Measurements from ENCODE around the gene PPFIBP2. TPM values are rescaled to one million over a fixed set of nuclear protein-coding genes. Genes with fewer than 3 reads are reported as not detected.

PPFIBP2 gene
- total RNA-seq, 1 donor from 2014 or later: 8.7 TPM

- H3K4me1 Mint-ChIP-seq: peaks cover 18% of the 10 kb centered on the region
- no peak for TF ChIP-seq EZH2phosphoT487 (IDR thresholded peaks at IDR 0.05)
- TF ChIP-seq, protein P1, sequence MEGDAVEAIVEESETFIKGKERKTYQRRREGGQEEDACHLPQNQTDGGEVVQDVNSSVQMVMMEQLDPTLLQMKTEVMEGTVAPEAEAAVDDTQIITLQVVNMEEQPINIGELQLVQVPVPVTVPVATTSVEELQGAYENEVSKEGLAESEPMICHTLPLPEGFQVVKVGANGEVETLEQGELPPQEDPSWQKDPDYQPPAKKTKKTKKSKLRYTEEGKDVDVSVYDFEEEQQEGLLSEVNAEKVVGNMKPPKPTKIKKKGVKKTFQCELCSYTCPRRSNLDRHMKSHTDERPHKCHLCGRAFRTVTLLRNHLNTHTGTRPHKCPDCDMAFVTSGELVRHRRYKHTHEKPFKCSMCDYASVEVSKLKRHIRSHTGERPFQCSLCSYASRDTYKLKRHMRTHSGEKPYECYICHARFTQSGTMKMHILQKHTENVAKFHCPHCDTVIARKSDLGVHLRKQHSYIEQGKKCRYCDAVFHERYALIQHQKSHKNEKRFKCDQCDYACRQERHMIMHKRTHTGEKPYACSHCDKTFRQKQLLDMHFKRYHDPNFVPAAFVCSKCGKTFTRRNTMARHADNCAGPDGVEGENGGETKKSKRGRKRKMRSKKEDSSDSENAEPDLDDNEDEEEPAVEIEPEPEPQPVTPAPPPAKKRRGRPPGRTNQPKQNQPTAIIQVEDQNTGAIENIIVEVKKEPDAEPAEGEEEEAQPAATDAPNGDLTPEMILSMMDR (IDR thresholded peaks at IDR 0.05): no peak
- TF ChIP-seq EZH2 (IDR thresholded peaks at IDR 0.05): no peak
- no peak for DNase-seq (ENCODE audit: low spot score)
- peaks cover 3% of the 10 kb centered on the region for H3K27me3 Mint-ChIP-seq (ENCODE audit: insufficient read depth, low read depth)
- H2AFZ ChIP-seq (replicated peaks): no peak overlapping the region
- no peaks in the 10 kb centered on the region for H3F3A ChIP-seq (ENCODE audit: low read depth)
- H3K36me3 Mint-ChIP-seq: no peaks in the 10 kb centered on the region
- no peaks in the 10 kb centered on the region for H3K79me2 ChIP-seq (ENCODE audit: low read depth)
- no peak overlapping the region for H3K4me3 ChIP-seq
- H3K27ac Mint-ChIP-seq: no peak overlapping the region
- H3K27ac ChIP-seq: no peak overlapping the region
- no peaks in the 10 kb centered on the region for H3K9me3 Mint-ChIP-seq
- no peaks in the 10 kb centered on the region for H3K36me3 ChIP-seq
- no peak overlapping the region for H3K9ac ChIP-seq
- H3K27me3 ChIP-seq: no peaks in the 10 kb centered on the region
- no peak overlapping the region for H3K4me2 ChIP-seq
- H3K4me3 Mint-ChIP-seq: no peak overlapping the region
- H3K9me3 ChIP-seq (ENCODE audit: low read depth): no peaks in the 10 kb centered on the region
- H3K4me1 ChIP-seq: peaks cover 18% of the 10 kb centered on the region
- no peaks in the 10 kb centered on the region for H4K20me1 ChIP-seq (ENCODE audit: low read depth)
These were observed 100.9 kb downstream of the PPFIBP2 start for GRCh38 chr11:7614656-7615055.

- Histone ChIP-seq H3K9me3 (ENCODE audit: low read depth) (no peaks in the 10 kb centered on the region), H3K9ac (no peak overlapping the region), H3K36me3 (no peaks in the 10 kb centered on the region), H3K27ac (no peak overlapping the region), H3F3A (ENCODE audit: low read depth) (no peaks in the 10 kb centered on the region), H3K79me2 (ENCODE audit: low read depth) (no peaks in the 10 kb centered on the region), H2AFZ (replicated peaks) (no peak overlapping the region), H3K4me2 (no peak overlapping the region), H3K4me1 (peaks cover 17% of the 10 kb centered on the region), H4K20me1 (ENCODE audit: low read depth) (no peaks in the 10 kb centered on the region), H3K4me3 (no peak overlapping the region), H3K27me3 (no peaks in the 10 kb centered on the region)
- H3K27ac Mint-ChIP-seq: no peak overlapping the region
- H3K27me3 Mint-ChIP-seq (ENCODE audit: insufficient read depth, low read depth): peaks cover 6% of the 10 kb centered on the region
- H3K4me1 Mint-ChIP-seq: peaks cover 14% of the 10 kb centered on the region
- DNase-seq (ENCODE audit: low spot score): no peak
- no peaks in the 10 kb centered on the region for H3K9me3 Mint-ChIP-seq
- H3K4me3 Mint-ChIP-seq: no peak overlapping the region
- no peaks in the 10 kb centered on the region for H3K36me3 Mint-ChIP-seq
- no peak for TF ChIP-seq EZH2 (IDR thresholded peaks at IDR 0.05)
These were observed 103.2 kb downstream of the PPFIBP2 start for GRCh38 chr11:7617032-7617431.

GRCh38 chr11:7619322-7619721, 105.5 kb downstream of the PPFIBP2 start:
- Mint-ChIP-seq H3K4me1 (no peaks in the 10 kb centered on the region), H3K9me3 (no peaks in the 10 kb centered on the region), H3K36me3 (no peaks in the 10 kb centered on the region), H3K27me3 (ENCODE audit: insufficient read depth, low read depth) (peaks cover 6% of the 10 kb centered on the region), H3K4me3 (no peak overlapping the region), H3K27ac (no peak overlapping the region)
- Histone ChIP-seq H3F3A (ENCODE audit: low read depth) (no peaks in the 10 kb centered on the region), H3K27ac (no peak overlapping the region), H2AFZ (replicated peaks) (no peak overlapping the region), H3K4me1 (no peaks in the 10 kb centered on the region), H3K27me3 (no peaks in the 10 kb centered on the region), H3K79me2 (ENCODE audit: low read depth) (no peaks in the 10 kb centered on the region), H3K36me3 (no peaks in the 10 kb centered on the region), H3K4me3 (no peak overlapping the region), H3K9me3 (ENCODE audit: low read depth) (no peaks in the 10 kb centered on the region), H4K20me1 (ENCODE audit: low read depth) (no peaks in the 10 kb centered on the region), H3K4me2 (no peak overlapping the region), H3K9ac (no peak overlapping the region)
- no peak for TF ChIP-seq EZH2 (IDR thresholded peaks at IDR 0.05)
- DNase-seq (ENCODE audit: low spot score): no peak

- Mint-ChIP-seq H3K36me3 (no peaks in the 10 kb centered on the region), H3K4me3 (no peak overlapping the region), H3K9me3 (no peaks in the 10 kb centered on the region), H3K27me3 (ENCODE audit: insufficient read depth, low read depth) (peaks cover 8% of the 10 kb centered on the region), H3K27ac (no peak overlapping the region), H3K4me1 (no peaks in the 10 kb centered on the region)
- H3K36me3 ChIP-seq: no peaks in the 10 kb centered on the region
- TF ChIP-seq, protein P1 (IDR thresholded peaks at IDR 0.05): no peak
- TF ChIP-seq EZH2phosphoT487 (IDR thresholded peaks at IDR 0.05) (no peak), EZH2 (IDR thresholded peaks at IDR 0.05) (no peak)
- H3K9me3 ChIP-seq (ENCODE audit: low read depth): no peaks in the 10 kb centered on the region
- H3K27me3 ChIP-seq: no peaks in the 10 kb centered on the region
- no peak overlapping the region for H2AFZ ChIP-seq (replicated peaks)
- H3K4me2 ChIP-seq: no peak overlapping the region
- no peaks in the 10 kb centered on the region for H3F3A ChIP-seq (ENCODE audit: low read depth)
- no peaks in the 10 kb centered on the region for H3K79me2 ChIP-seq (ENCODE audit: low read depth)
- DNase-seq (ENCODE audit: low spot score): no peak
- H3K4me3 ChIP-seq: no peak overlapping the region
- H4K20me1 ChIP-seq (ENCODE audit: low read depth): no peaks in the 10 kb centered on the region
- no peak overlapping the region for H3K27ac ChIP-seq
- H3K4me1 ChIP-seq: no peaks in the 10 kb centered on the region
- H3K9ac ChIP-seq: no peak overlapping the region
These were observed 107.3 kb downstream of the PPFIBP2 start for GRCh38 chr11:7621090-7621489.

Measured in neural progenitor cell (in vitro differentiated cells).